Stimulated activated CD8-positive, alpha-beta memory T cell treated with anti-CD3 and anti-CD28 coated beads, Interleukin-7, amount 100 ng/mL, for 1 hour (primary cell): ENCODE results near the gene ZFAND3.

ENCODE experiments used
- DNase-seq, 2 donors: peaks; one replicate each; pipeline ENCODE4 v3.0.0-alpha.2; 2020; ENCODE audit warnings: low read depth in 2 of 2

Gene ZFAND3

DNA sequence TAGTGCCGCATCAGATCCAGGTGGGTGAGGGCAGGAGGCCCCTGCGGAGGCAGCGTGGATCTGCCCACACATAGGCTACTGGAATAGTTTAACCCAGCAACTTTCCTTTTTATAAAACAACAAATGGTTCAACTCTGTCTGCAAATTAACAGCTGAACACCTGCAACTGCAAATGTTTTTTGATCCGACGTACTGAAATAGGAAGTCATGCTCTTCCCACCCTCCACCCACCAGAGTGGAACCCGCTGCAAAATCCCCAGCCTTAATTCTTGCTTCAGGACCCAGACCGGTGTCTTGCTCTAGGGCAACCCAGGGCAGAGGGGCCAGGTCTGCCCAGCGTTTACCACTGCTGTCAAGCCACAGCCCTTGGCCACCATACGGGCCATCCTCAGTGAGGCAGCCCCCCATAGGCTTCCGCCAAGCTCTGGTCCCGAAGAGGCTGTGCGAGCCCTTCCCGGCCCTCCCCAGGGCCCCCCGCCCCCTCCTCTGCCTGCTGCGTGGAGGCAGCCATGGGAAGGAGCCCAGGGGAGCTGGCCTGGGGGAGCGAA, 334.3 kb downstream of the ZFAND3 start:
- no peak for DNase-seq

DNA sequence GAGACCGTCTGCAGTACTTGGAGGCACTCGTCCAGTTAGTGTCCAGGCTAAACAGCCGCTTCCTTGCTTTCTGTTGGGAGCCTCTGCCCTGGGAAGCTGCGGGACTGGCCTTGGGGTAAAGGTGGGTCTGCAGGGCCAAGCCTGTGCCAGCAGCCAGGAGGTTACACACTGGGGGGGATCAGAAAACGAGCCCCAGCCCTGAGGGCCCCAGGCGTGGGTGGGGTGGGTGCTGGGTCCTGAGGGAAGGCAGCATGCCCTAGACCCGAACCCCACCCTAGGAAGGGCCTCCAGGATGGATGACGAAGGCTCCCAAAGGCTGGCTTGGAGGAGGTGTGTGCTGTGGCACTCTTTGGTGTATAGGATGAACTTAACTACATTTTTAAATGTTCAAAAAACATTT, 335.2 kb downstream of the ZFAND3 start:
- no peak for DNase-seq

DNA sequence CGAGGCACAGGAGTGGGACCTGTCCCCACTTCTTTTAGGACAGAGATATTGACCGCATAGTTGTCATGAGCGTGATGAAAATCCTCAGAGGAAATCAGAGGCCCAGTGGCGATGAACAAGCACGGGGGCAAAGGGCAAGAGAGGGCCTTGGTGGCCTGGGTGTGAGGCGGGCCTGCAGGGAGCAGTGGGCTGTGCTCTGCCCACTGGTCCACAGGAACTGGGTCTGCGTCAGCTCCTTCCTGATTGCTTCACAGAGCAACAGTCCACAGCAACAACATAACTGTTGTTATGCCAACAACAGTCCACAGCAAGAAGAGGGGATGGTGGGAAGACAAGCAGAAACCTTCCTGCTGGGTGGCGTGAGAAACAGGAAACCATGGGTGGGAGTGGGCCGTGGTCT, 335.6 kb downstream of the ZFAND3 start:
- no peak for DNase-seq

DNA sequence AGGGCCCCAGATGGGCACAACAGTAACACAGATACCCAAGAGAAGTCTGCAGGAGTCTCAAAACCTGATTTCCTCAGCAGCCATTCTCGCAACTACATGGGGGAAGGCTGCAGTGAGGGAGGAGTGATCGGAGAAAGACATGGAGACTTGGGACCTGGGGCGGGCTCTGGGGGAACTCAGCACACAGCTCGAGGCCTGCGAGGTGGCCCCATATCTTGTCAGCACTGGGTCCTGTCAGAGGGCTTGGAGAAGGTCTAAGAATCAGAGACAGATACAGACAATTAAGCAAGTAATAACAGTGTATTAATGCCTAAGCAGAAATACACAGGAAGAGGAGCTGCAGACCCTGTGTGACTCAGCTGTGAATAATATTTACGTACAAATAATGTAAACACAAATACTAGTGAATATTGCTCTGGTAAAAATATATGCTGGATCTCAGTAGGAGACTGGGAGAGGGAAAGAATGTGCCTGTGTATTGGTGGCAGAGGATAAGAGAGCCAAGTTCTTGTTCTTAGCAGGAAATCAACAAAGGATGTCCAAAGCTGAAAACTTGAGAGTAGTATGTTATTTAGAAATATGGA, 336.2 kb downstream of the ZFAND3 start:
- no peak for DNase-seq

DNA sequence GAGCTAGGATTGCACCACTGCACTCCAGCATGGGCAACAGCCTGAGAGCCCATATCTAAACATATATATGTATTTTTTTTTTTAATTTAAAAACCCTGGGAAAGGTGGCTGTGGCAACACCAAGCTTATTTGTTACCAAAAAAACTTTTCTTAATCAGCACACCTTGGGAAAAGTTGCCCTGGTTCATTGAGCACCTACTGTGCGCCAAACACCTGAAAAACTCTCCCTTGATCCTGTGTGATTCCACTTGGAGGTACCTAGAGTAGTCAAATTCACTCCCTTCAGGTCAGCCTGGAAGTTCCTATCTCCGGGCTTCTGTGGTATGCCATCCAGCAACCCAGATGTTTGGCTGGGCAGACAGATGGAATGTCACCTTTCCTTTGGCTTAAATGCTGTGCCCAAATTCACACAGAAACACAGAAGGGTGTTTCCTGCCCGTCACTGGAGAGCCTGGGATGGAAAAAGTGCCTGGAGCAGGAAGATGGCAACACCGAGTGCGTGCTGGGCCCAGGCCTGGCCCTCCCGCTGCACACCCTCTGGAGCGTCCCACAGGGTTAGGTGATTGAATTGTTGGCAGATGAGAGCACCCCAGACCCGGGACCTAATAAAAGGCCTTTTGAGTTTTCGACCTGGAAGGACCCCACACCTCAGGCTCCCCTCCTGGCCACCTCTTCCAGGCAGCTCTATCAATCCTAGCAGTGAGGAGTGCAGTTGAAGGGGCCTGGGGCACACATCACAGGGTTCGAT, 337.5 kb downstream of the ZFAND3 start:
- no peak for DNase-seq

DNA sequence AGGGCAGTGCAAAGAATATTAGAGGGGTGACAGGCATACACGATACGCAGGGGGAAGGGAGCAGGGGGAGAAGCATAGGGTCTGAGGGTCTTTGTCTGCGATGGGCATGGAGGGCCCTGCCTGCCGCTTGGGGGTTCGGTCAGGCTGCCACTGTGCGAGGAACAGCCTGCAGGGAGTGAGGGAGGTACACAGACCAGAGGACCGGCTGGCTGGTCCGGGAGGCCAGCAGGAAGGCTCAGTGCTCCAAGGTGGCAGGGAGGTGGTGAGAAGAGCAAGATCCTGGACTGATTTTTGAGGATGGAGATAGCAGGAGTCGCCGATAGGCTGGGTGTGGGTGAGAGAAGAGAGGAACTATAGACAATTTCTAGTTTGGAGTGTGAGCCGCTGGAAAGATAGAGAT, 338.4 kb downstream of the ZFAND3 start:
- DNase-seq, result no peak

DNA sequence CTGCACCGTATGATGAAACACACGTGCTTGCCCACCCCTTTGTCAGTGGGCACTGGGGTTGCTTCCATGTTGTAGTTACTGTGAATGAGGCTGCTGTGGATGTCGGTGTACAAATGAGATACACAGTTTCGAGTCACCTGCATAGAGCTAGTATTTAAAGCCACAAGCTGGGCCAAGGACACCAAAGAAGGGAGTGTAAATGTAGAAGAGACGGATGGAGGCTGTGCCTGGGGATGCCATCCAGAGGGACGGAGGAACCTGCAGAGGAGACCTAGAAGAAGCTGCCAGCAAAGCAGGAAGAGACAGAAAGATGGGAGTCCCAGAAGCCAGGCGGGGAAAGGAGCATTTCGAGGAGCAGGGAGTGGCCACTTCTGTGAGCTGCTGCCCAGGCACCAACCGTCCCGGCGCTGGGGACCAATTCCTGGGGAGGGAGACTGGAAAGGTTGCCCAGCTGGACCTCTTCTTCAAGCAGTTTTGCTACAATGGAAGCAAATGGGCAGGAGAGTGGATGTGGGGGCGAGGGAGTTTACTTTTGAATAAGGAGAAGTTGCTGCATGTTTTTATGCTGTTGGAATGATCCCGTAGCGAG, 339.3 kb downstream of the ZFAND3 start:
- no peak for DNase-seq

DNA sequence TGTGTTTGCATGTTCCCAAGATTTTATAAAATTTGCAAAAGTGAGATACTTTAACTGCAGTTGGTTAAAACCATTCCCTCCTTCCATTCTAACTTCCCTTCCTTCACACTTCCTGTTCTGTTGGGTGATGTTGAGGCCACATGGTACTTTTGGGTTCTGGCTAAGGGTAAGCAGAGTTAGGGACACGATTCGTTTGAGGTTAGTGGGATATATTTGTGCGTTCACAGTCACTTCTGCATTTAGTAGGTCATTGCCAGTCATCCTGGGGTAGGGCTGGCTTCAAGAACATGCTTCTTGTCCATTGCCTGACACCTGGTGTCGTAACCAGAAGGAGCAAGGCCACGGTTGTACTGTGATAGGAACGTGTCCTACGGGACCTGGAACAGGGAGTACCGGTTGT, 340.1 kb downstream of the ZFAND3 start:
- DNase-seq, result no peak

DNA sequence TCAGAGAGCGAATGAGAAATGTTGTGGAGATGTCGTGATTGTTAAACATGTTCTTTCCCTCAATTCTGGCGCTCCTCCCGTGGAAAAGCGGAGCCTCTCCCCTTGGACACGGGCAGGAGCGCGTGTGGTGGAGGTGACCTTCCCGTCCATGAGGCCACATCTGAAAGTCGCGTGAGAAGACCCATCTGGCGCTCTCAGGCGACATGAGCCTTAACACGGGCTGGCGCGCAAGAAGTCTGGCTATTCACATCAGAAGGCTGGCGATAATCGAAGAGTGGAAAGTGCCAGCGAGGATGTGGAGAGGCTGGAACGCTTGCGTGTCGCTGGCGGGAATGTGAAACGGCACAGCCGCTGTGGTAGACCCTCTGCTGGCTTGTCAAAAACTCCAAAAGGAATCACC, 341.3 kb downstream of the ZFAND3 start:
- DNase-seq, result no peak

DNA sequence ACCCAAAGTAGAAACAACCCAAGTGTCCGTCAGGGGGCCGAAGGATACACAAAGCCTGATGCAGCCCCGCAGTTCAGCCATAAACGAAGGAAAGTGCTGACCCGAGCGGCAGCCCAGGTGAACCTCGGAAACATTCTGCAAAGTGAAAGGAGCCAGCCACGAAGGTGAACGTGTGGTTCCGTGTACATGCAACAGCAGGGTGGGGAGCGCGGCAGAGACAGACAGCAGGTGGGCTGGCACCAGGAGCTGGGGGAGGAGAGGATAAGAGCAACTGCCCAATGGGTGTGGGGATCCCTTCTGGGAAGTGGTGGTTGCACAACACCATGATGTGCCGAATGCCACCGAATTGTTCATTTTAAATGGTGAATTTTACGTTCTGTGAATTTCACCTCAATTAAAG, 341.8 kb downstream of the ZFAND3 start:
- DNase-seq, result no peak

DNA sequence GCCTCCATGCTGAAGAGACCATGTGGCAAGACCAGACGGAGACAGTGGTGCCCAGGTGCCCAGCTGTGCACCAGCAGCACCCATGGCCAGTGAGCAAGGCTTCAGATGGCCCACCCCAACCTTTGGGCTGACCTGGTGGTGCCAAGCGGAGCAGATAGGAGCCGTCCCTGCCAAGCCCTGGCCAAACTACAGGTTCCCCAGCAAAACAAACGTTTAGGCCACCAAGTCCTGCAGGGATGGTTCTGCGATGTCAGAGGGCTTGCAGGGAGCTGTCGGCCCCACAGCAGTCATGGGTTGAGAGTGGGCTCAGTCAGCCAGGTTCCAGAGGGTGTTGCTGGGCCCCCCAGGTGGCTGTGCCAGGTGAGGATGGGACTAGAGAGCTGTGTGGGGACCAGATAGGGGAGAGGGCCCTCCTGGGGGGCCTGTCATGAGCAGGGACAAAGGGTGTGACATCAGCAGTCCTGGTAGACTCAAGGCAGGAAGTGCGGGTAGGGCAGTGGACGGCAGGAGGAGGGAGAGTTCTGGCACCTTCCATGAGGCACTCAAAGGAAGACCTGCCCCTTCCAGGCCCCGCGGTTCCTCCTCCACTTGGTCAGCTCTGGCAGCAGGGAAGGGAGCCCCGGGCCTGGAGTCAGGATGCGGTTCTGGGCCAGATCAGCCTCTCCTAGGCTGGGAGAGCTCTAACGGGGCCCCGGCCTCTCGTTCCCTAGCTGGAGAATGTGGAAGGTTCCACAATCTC, 342.4 kb downstream of the ZFAND3 start:
- DNase-seq, result no peak

DNA sequence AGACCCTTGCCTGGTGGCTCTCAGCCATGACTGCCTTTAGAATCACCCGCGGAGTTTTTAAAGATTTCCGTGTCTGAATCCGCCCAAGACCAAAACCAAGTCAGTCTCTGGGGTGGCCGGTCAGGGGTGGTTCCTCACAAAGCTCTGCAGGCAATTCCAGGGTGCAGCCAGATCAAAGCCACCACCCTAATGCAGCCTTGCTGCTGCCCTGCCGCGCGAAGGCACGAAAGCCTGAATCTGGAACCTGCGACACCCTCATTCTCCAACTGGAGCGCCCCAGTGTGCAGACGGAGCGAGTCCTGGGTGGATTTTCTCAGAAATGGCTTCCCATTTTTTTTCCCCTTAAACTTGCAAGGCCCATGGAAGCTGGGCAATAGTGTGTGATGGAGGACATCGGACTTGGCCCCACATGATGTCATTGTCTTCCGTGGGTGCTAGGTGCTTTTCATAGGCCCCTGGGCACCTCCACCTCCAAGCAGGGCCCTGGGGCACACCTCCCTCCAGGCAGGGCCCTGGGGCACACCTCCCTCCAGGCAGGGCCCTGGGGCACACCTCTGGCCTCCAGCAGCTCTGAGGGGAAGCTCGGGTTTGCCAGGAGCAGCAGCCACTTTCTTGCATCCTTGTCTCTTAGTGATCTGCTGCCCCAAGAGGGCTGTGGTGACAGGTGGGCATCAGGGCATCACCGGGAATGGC, 343.1 kb downstream of the ZFAND3 start:
- no peak for DNase-seq

DNA sequence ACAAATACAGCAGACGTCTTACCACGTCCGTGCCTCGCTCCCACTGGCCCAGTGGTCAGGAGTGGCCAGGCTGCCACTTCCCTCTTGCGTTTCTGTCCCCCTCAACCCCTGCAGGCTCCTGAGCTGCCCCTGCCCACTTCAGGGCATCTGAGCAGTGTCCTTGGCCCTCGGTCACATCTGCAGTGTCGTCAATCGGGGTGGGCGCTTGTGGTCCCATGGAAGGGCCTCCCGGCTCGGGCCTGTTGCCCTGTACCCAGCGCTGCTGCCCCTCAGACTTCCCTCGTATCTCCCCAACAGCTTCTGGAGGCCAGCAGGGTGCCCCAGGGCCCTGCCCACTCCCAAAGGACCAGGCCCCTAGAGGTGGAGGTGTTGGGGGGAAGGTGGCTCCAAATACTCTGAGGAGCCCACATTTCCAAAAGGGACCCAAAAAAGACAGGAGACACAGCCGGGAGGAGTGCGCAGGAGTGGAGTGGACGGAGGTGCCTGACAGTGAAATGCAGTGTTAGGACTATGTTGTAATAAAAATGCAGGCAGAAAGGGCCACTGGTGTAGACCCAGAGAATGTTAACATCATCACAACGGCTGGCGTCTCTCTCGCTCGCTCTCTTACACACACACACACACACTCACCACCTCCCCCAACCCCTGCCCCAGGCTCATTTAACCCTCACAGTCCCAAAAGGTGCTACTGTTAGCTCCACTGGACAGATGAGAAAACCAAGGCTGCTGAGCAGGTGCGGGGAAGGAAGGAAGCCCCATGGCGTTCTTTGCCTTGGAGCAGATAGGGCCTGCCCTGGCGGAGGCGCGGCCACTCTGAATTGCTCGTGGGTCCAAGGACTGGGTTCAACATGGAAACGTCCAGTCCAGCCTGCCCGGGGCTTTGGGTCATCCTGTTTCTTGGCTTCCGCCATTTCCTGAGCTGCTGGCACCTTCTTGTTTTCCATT, 343.9 kb downstream of the ZFAND3 start:
- DNase-seq, result no peak

DNA sequence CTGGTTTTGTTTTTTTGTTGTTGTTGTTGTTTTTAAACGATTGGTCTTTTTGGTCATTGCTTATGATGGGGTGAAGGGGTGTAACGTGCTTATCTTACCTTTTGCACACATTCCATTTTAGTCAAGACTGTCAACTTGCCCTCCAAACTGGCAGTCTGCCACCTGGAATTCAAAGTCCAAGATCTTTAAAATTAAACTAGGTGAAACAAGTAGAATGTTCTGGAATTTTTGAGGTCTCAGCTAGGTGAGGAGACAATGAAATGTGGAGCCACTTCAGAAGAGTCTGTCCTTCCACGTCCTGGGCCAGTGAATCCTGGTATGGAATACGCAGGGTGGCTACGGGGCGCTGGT, 344.6 kb downstream of the ZFAND3 start:
- no peak for DNase-seq

DNA sequence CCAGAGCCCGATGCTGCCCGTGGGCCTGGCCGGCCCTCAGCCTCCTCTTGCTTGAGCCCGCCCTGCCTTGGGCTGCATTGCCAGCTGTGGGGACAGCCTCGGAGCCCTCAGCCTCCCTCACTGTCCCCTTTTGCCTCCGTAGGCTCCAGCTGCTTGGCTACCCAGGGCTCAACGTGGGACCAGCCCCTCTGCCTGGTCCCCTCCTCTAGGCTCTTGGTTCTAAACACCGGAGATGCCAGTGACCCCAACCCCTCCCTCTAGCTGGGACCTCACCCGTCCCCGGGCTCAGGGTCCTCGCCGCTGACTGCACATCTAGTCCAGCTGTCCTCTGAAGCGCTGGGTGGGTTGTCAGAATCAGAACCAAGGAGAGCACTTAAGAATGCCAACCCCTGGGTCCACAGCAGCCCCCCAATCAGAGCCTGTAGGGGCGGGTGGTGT, 345.2 kb downstream of the ZFAND3 start:
- DNase-seq, result no peak

DNA sequence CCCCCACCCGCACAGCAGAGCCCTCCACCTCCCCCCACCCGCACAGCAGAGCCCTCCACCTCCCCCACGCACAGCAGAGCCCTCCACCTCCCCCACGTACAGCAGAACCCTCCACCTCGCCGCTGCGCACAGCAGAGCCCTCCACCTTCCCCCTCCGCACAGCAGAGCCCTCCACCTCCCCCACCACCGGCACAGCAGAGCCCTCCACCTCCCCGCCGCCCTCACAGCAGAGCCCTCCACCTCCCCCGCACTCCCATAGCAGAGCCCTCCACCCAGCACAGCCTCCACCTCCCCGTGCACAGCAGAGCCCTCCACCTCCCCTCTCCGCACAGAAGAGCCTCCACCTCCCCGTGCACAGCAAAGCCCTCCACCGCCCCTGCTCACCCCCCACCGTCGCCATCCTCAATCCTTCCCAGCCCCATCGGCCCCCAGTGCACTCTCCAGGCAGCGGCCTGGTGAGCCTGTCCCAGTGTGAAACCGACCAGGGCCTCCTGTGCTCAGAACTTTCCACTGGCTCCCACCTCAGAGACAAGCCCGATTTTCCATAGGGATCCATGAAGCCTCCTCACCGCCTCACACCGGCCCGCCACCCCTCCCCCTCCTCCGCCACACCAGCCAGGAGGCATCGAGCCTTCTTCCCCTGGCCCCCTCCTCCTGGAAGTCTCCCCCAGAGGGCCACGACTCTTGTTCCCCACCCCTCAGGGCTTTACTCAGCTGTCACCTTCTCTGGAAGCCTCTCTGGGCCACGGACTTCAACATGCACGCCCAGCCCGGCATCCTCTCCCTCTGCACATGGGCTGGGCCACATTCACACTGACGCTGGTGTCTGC, 347.1 kb downstream of the ZFAND3 start:
- no peak for DNase-seq

DNA sequence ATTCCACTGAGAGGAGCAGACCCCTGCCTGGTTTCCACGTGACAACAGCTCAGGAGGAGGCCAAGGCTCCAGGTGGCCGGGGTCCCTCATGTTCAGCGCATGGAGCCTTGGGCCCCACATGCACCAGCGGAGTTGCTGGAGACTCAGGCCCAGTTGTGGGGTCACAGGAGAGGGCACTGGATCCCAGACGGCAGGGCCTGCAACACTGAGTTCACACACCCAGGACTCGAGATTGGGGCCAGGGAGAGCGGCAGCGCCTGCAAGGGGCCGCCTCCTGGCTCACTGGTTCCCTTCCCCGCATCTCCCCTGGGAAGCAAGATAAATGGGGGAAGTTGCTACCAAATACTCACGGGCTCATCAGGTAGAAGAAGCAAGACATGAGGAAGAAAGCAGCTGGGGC, 348.1 kb downstream of the ZFAND3 start:
- no peak for DNase-seq

DNA sequence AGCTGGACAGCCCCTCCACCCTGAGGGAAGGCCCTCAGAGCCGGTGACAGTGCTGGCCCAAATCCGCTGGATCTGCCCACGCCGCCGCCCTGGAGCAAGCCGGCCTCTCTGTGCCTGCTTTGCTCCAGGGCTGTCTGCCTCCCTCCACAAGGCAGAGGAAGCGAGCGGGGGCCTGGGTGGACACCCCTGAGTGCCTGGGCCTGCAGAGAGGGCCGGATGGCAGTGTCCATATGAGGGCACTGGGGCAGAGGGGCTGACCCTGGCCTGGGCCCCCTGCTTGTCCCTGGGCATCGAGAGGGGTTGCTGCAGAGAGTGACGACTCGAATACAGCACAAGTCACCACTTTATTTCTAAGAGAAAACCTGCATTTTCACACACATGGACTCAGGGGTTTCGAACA, 348.6 kb downstream of the ZFAND3 start:
- DNase-seq, result no peak

DNA sequence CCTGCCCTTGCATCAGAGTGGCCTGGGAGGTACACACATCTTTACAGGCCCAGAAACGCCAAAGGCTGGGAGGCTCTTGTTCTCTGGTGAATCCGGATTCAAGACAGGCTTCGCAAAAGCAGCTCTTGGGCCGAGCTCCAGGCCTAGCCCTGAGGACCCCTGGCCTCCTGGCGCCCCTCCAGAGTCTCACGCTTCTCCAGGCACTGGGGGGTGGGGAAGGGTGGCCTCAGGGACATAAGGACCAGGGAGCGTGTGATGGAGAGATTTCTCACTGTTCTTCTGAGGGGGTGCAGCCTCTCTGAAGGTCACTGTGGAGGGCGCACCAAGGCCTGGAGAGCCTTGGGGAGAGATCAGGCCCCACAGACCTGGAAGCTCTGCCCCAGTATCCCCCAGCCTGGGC, 349.2 kb downstream of the ZFAND3 start:
- DNase-seq, result no peak
